Islet of Langerhans (tissue), 1 donor: ENCODE data around the gene CAMTA1.
"Not testable (repeated sequence)": the region's sequence is repeated elsewhere in the genome, so short reads cannot be mapped to it uniquely, and the experiment has no call there.

ENCODE experiments used
- FAIRE-seq: peaks from one replicate; lab custom pipeline; 2011; peaks lifted over from hg19 to GRCh38; lab: Jason Lieb, UNC

The CAMTA1 gene

GRCh38 chr1:7159116-7159781, 374.0 kb downstream of the CAMTA1 start:
- no peak for FAIRE-seq

- FAIRE-seq, result not testable (repeated sequence)
Measured at GRCh38 chr1:7168554-7168953, 383.3 kb downstream of the CAMTA1 start.

GRCh38 chr1:7171168-7171567, 385.9 kb downstream of the CAMTA1 start:
- no peak for FAIRE-seq

- no peak for FAIRE-seq
Measured at GRCh38 chr1:7171574-7171973, 386.3 kb downstream of the CAMTA1 start.

- FAIRE-seq, result no peak
Measured at GRCh38 chr1:7172804-7173203, 387.6 kb downstream of the CAMTA1 start.

GRCh38 chr1:7174561-7174960, 389.3 kb downstream of the CAMTA1 start:
- no peak for FAIRE-seq

- FAIRE-seq, result no peak
Measured at GRCh38 chr1:7174980-7175906, 390.0 kb downstream of the CAMTA1 start.

GRCh38 chr1:7177021-7177420, 391.8 kb downstream of the CAMTA1 start:
- no peak for FAIRE-seq

GRCh38 chr1:7177438-7178146, 392.3 kb downstream of the CAMTA1 start:
- no peak for FAIRE-seq

GRCh38 chr1:7178336-7178735, 393.1 kb downstream of the CAMTA1 start:
- no peak for FAIRE-seq

GRCh38 chr1:7178741-7179140, 393.5 kb downstream of the CAMTA1 start:
- no peak for FAIRE-seq

- FAIRE-seq, result no peak
Measured at GRCh38 chr1:7185721-7186120, 400.5 kb downstream of the CAMTA1 start.

GRCh38 chr1:7186382-7187111, 401.3 kb downstream of the CAMTA1 start:
- no peak for FAIRE-seq

GRCh38 chr1:7187112-7187493, 401.8 kb downstream of the CAMTA1 start:
- FAIRE-seq, result no peak

- FAIRE-seq, result no peak
Measured at GRCh38 chr1:7190261-7190660, 405.0 kb downstream of the CAMTA1 start.

GRCh38 chr1:7192453-7192852, 407.2 kb downstream of the CAMTA1 start:
- FAIRE-seq, result no peak

- FAIRE-seq, result no peak
Measured at GRCh38 chr1:7196036-7196911, 411.0 kb downstream of the CAMTA1 start.

GRCh38 chr1:7198664-7199063, 413.4 kb downstream of the CAMTA1 start:
- no peak for FAIRE-seq

- no peak for FAIRE-seq
Measured at GRCh38 chr1:7199077-7199779, 414.0 kb downstream of the CAMTA1 start.

GRCh38 chr1:7207875-7208646, 422.8 kb downstream of the CAMTA1 start:
- no peak for FAIRE-seq
